Measurements from ENCODE around the gene UCK1.

- TF ChIP-seq CTCF (IDR thresholded peaks at IDR 0.05; ENCODE audit: borderline replicate concordance, extremely low read depth, low read length, poor library complexity, severe bottlenecking) (no peak), EZH2 (IDR thresholded peaks at IDR 0.05; ENCODE audit: borderline replicate concordance, low read depth, low read length, severe bottlenecking) (no peak)
Measured at GRCh38 chr9:131502781-131503625, 28.1 kb downstream of the UCK1 start, which contains the start of gene POMT1.
